HG02870 (cell line): Measurements from ENCODE around the gene SLC2A9.

Source experiments
- ATAC-seq: cut with Tn5 transposase; IDR thresholded peaks from one replicate; pipeline ENCODE4 v1.9.1; 2021; ENCODE audit warnings: mild to moderate bottlenecking, moderate library complexity; ENCODE audit not compliant: unreplicated experiment

SLC2A9 gene

DNA sequence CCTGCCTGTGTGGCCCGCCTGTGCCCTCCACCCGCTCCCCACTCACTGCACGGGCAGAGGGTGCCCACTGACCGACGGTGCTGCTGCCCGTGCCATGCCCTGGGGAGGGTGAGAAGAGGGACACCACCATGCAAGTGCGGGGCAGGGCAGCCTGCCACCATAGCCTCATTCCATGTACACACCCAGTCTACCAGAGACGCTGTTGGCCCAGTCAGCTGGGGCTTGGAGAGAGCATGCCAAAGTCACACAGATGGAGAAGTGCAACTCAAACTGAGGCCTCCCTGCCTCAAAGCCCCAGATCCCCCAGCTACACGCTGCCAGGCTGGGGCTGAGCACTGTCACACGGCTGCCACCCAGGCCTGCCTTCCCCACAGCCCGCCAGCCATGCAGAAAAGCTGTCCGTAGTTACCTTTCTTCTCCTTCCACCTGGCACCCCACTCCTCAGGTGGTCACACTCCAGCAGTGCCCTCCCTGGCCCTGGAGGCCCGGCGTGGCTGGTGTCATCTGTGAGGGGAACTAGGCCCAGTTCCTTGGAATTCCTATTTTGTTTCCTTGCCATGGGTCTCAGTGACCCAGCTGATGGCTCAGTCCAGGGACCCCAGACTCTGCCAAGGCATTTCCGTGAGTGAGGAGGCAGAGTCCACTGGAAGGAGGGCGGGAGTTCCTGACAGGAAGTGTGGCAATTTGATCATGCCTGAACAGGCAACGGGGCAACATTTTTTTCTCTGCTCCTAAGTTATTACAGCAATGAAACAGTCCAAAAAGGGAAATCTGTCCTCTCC, at the start of gene SLC2A9:
SLC2A9 (minus strand) TSS at position 627 of the 782 bp plus-strand sequence; CDS start at position 559, 68 bp downstream.
- no peak for ATAC-seq

DNA sequence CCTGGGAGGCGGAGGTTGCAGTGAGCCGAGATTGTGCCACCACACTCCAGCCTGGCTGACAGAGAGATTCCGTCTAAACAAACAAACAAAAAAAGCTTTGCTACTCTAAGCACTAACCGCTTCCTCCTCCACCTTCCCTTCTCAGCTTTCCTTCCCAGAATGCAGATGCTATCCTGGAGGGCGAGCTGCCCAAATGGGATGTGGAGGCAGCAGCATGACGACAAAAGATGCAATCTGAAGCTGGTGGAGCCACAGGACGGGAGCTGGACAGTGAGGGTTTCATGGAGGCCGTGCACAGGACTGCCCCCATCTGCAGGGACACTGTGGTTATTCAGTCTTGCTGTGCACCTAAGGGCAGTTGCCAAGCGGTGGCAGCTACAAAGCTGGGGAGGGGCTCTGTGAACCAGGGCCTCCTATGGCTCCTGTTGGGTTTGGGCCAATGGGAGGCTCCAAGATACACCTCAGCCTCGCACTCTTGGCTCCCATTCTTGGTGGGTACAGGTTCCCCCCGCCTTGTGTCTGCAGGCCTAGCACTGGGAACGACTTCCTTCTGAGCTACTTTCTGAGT, 47.9 kb upstream of the SLC2A9 start:
- no peak for ATAC-seq

DNA sequence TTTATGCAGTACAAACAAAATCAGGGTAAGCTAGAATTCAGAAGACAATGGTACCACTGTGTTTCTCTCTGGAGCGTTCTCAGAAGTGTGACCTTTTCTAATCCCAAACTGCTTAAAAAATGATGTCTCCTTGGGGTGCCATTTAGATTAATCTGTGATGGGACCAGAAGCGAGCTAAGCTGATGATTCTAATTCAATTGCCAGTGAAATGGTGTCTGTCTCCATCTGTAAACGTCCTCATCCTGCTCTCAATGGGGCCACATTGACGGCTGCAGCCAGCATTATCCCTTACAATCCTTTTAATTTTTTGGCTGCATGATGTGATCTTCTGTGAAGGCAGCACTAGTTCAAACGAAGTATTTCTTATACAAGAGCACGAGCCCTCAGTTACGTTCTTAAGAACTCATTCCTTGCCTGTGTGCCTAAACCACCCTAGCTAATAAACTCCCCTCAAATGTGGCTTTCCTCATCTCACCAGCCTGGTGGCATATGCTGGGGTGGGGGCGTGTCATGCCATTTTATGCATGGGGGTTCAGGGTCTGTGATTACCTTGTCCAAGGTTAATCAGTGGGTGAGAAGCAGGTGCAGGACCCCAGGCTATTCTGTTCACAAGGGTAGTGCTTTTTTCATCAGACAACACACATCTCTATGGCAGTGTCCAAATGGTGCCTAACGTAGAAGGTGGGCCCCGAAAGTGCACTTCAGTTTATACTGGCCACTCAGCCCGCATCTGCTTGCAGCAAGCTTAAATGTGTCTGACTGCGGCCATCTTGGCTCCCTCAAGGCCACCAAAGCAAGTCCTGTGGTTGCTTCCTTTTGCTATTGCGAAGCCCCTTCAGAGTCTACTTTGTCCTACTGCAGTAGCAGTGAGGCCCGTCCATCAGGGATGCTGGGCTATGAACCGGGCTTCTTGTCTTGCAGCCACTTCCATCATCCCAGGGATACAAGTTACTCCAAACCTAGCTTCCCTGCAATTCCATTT, 45.7 kb upstream of the SLC2A9 start:
- ATAC-seq, result no peak

DNA sequence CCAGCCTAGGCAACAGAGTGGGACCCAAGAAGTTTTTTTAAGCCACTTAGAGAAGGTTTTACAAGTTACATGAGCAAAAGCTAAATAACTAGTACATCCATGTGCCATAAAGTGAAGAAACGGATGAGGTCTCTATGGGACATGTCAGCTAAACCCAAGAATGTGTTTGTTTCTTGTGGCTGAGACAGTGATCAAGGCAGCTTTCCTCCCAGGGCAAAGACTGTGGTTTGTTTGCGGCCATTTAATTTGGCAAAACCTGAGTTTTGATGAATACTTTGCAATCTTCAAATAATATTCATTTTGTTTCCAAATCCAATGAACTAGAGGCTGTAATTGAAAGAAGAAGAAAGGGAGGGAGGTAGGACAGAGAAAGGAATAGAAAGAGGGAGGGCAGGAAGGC, 44.9 kb upstream of the SLC2A9 start:
- no peak for ATAC-seq

DNA sequence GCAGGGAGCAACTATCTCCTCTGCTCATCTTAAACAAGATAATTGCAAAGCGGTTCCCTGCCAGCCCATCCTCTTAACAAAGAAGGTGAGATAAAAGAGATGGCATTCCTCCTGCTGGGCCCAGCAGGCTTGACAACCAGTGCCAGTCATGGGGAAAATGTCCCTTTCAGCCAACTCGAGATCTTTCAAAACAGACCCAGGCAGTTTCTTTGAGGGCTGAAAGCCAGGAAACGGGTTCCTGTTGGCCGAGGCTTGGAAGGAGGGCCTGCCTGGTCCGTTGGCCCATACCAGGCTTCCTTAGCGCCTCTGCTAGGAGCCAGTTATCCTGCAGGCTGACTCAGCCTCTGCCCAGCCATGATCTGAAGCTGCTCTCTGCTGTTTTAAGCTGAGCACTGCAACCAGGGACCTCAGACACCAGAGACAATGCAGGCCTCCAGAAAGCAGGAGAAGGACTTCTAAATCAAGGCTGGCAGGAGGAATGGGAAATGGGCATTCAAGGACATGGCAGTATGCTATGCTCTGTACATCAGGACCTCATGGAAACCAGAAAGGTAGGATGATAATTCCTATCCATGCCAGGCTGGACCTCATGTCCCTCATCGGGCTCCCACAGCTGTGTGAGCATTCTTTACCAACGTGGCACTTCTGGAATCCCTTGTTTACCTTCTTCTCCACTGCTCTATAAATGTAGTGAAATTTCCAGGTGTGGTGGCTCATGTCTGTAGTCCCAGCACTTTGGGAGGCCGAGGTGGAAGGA, 42.4 kb upstream of the SLC2A9 start:
- no peak for ATAC-seq

DNA sequence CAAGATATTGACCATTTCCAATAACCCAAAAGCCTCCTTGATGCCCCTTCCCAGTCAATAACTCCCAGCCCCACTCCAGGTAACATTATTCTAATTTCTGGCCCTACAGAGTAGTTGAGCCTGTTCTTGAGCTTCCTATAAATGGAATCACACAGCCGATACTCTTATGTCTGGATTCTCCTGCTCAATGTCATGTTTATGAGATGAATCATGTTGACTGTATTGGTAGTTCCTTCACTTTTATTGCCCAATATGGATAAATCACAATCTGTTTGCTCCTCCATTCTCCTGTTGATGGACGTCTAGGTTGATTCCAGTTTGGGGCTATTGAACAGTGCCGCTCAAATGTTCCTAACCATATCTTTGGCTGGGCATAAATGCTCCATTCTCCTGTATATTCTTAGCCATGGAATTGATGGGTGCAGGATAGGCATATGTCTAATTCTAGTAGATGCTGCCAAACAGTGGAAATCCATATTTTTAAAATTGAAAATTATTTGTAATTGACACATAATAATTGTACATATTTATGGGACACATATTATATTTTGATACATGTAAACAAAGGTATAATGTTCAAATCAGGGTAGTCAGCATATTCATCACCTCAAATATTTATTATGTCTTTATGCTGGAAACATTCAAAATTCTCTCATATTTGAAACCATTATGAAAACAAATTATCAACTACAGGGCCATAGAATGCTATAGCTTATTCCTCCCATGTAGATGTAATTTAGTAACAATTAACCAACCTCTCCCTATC, 40.5 kb upstream of the SLC2A9 start:
- ATAC-seq, result no peak

DNA sequence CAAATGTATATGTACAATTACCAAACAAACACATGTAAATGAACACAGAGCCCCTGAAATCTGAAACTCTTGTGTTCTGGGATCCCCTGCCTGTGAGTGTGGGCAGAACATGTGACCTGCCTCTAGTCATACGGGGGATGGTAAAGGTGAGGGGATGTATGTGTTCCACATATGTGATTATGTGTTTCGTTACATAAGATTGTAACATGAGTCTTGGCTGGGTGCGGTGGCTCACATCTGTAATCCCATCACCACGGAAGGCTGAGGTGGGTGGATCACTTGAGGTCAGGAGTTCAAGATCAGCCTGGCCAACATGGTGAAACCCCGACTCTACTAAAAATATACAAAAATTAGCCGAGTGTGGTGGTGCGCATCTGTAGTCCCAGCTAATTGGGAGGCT, 37.1 kb upstream of the SLC2A9 start:
- ATAC-seq, result no peak

DNA sequence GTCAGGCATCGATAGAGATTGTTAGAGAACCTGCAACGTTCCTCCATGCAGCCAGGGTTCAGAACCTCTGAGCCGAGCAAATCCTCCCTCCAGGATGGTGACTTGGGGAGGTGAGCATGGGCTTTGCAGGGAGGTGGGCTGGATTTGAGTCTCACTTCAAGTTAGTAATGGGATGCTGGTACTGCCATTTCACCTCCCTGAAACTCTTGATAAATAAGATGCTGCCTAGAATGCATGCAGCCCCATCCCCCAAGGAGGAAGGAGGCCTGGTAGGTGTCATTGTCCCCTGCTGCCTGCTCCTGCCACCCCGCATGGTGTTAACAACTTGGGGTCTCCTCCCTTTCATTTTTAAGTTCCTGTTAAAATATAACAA, 35.7 kb upstream of the SLC2A9 start:
- no peak for ATAC-seq

DNA sequence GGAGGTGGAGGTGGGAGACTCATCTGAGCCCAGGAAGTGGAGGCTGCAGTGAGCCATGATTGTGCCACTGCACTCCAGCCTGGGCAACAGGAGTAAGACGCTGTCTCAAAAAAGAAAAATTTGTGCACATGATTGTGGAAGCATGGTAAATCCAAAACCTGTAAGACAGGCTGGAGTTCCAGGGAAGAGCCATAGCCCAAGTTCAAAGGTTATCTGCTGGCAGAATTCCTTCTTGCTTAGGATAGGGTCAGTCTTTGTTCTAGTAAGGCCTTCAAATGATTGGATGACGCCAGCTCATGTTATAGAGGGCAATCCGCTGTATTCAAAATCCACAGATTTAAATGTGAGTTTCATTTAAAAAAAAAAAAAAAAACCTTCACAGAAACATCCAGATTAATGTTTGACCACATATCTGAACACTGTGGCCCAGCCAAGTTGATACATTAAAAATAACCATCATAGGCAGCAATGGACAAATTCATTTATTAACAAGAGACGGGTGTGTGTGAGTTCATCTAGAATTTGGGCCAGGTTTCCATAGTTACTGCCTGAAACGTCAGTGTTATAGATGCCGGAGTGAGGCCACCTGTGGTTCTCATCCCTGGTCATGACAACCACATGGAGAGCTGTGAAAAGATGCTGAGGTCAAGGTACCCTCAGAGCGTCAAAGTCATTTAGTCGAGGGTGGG, 35.2 kb upstream of the SLC2A9 start:
- ATAC-seq, result no peak

DNA sequence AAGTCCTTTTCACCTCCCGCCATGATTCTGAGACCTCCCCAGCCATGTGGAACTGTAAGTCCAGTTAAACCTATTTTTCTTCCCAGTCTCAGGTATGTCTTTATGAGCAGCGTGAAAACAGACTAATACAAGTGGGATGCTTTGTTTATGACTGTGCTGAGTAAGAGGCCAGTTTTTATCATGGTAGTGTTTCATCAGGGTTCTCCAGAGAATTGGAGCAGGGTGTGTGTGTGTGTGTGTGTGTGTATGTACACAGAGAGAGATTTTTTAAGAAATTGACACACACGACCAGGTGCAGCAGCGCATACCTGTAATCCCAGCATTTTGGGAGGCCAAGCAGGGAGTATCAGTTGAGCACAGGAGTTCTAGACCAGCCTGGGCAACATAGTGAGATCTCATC, 34.6 kb upstream of the SLC2A9 start:
- no peak for ATAC-seq

DNA sequence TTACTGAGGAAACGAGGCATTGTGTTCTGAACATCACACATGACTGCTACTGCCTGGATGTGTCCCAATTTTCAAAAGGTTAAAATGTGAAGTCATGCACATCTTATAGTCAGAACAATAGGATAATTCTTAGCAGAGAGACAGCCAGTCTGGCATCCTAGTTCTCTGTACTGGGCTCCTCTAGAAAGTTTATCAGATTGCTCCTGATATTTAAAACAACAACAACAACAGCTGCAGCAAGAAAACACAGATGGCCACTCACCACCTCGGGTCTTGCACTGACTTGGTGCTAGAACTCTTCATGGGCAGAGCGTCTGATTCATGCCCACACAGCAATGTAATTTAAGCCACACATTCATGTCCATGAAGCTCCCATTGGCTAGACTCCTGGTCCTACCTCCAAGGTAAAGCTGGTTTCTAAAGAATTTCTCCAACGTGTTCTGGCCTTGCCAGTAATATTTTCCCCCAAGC, 33.3 kb upstream of the SLC2A9 start:
- no peak for ATAC-seq

DNA sequence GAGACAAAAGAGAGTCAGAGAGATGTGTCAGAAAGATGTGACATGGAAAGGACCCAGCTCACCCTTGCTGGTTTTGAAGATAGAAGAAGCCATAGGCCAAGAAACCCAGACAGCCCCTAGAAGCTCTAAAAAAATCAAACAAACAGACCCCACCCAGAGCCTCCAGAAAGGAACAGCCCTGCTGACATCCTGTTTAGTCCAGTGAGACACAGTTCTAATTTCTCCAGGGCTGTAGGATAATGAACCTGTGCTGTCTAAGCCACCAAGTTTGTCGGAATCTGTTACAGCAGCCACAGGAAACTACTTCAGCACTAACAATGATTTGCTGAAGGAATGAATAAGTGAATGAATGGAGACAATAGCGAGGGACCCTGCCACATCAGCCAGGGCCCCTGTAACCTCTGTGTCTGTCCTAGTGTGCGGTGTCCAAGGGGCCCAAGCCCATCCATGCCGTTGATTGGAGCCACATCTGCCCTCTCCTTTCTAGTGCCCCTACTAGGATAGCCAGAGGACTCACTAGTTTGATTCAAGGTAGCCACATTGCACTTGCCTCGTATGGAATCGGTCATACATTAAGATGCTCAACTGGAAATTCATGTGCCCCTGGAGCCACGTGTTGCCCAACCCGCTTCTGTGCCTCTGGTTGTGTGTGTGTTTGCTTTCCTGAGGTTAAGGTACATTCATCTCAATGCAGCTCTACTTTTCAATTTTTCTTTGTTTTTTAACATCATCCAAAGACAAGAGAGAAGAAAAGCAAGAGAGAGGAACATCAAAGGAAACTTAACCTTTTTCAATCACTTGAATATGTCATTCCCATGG, 32.5 kb upstream of the SLC2A9 start:
- ATAC-seq, result no peak

DNA sequence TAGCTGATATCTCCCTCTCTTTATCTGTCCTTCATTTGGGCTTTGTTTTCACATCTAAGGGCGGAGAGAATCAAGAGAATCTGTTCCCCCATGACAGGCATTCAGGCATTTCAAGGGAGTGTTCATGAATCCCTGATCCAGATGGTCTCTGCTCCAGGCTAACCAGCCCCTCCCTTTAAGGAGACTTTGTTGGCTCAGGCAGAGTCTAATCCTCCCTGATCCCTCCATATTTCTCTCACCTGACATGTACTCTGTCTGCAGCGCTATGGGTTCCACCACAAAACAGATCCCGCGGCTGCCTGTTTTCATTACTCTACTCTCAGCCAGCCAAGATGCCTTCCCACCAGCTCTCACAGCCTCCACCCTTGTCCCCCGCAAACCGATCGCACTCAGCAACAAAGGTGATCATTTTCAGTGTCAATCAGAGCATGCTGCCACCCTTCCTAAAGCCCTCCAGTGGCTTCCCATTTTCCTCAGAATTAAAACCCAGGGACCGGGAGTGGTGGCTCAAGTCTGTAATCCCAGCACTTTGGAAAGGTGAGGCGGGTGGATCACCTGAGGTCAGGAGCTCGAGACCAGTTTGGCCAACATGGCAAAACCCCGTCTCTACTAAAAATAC, 30.3 kb upstream of the SLC2A9 start:
- ATAC-seq, result no peak

DNA sequence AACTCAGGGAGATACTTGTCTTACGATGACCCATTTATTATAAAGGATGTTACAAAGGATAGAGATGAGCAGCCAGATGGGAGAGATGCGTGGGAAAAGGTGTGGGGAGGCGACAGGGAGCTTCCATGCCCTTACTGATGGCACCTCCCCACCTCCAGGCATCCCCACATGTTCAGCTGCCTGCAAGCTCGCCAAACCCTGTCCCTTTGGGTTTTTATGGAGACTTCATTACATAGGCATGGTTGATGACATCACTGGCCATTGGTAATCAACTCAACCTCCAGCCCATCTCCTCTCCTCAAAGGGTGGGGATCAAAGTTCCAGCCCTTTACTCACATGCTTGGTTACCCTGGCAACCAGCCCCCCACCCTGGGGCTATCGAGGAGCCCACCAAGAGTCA, 29.4 kb upstream of the SLC2A9 start:
- ATAC-seq, result no peak

DNA sequence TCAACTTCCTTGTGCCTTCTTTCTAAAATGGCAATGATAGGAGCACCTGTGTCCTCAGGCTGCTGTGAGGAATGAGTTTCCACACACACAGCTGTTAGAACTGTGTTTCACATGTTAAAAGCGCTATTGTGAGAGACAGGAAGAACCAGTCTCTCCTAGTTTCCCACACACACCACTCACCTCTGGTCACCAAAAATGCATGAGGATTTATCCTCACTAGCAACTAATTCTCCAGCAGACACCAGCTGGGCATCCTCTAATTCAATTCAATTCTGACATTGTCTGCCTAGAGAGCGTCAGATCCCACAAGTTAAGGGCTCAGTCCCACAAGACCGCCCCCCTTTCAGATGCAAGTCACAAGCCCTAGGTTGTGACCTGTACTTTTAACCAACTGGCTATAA, 29.0 kb upstream of the SLC2A9 start:
- no peak for ATAC-seq

DNA sequence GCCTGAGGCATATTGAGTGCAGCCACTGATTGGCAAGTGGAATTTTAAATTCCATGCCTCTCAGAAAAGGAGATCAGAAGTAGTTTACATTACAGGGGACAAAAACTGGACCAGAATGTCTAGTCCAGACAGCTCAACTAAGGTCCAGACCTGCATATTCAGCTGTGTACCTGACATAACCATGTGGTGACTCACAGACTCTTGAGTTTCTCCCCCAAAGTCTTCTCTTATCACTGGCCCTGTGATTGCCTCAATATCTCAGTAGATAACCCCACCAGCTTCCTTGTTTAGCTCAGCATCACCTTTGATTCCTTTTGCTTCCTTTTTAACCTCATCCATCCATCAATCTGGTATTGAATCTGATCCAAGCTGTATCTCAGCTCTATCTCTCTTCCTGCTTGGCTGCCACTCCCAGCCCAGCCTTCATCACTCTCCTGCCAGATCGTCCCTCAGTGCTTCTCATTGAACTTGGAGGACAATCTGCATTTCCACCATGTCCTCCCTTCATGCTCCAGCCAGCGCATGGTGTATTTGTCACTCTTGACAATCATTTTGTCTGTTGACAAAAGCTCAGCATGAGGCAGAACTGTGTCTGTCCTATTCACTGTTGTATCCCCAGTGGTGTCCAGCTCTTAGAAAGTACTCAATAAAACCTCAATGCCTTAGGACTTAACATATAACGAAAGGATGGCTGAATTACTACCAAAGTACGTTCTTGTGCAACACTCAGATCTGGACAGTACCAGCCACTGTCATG, 27.8 kb upstream of the SLC2A9 start:
- no peak for ATAC-seq

DNA sequence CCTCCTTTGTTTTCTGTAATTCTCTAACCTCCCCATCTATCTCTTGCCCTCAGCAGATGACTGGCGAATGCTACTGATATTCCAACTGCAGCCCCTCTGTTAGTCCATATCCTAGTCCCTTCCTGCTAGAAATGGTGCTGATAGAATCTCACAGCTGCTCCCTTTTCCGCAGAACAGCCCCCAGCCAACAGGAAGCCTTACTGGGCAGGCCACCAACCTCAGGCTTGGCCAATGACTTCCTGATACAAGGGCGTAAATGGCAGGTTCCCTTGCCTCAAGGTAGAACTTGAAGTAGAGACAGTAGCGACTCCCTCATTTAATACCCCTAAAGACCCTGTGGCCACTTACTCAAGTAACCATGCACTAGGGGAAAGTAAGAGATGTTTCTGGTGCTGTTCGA, 26.7 kb upstream of the SLC2A9 start:
- ATAC-seq, result no peak
